GM23338 (cell line): ENCODE data around the gene DONSON. TPM values are rescaled to one million over a fixed set of nuclear protein-coding genes. Genes with fewer than 3 reads are reported as not detected.

ENCODE experiments used
- ATAC-seq: fragments of 200-7000 bp; cut with Tn5 transposase; 3 replicates; pipeline ENCODE4 v1.9.1; 2020
- DNase-seq: peaks from one replicate; pipeline ENCODE4 v3.0.0-alpha.2; 2015; ENCODE audit warnings: low spot score
- H2AFZ ChIP-seq: fragments of 200-600 bp; sonication (generic); 2 replicates; pipeline ENCODE4 v1.8.0; 2016; ENCODE audit warnings: antibody characterized with exemption, mild to moderate bottlenecking, moderate library complexity
- H3F3A ChIP-seq: fragments of 200-600 bp; sonication (generic); replicated peaks from 2 replicates; pipeline ENCODE4 v1.8.0; 2017; ENCODE audit warnings: antibody characterized with exemption, mixed run types, low read depth
- H3K27ac ChIP-seq: fragments of 200-600 bp; sonication (generic); 2 replicates; pipeline ENCODE4 v1.6.1; 2016; ENCODE audit warnings: low read depth
- H3K27me3 ChIP-seq: fragments of 200-600 bp; sonication (generic); 2 replicates; pipeline ENCODE4 v1.8.0; 2016; ENCODE audit warnings: mild to moderate bottlenecking, mixed run types, moderate library complexity; ENCODE audit not compliant: insufficient read depth
- H3K36me3 ChIP-seq: fragments of 200-600 bp; sonication (generic); 2 replicates; pipeline ENCODE4 v1.8.0; 2016; ENCODE audit warnings: mild to moderate bottlenecking; ENCODE audit not compliant: insufficient read depth
- H3K4me1 ChIP-seq: fragments of 200-600 bp; sonication (generic); 2 replicates; pipeline ENCODE4 v1.8.0; 2016; ENCODE audit warnings: mild to moderate bottlenecking, moderate library complexity; ENCODE audit not compliant: insufficient read depth
- H3K4me2 ChIP-seq: fragments of 200-600 bp; sonication (generic); 2 replicates; pipeline ENCODE4 v1.7.1; 2017; ENCODE audit warnings: mixed run types
- H3K4me3 ChIP-seq: fragments of 200-600 bp; sonication (generic); 2 replicates; pipeline ENCODE4 v1.6.1; 2016; ENCODE audit warnings: mixed run types
- H3K79me2 ChIP-seq: fragments of 200-600 bp; sonication (generic); replicated peaks from 2 replicates; pipeline ENCODE4 v1.8.0; 2017; ENCODE audit warnings: mild to moderate bottlenecking; ENCODE audit not compliant: insufficient read depth
- H3K9me2 ChIP-seq: fragments of 200-600 bp; sonication (generic); 2 replicates; pipeline ENCODE4 v1.8.0; 2017; ENCODE audit not compliant: insufficient read depth
- H4K20me1 ChIP-seq: fragments of 200-600 bp; sonication (generic); replicated peaks from 2 replicates; pipeline ENCODE4 v1.8.0; 2017; ENCODE audit warnings: mild to moderate bottlenecking; ENCODE audit not compliant: insufficient read depth
- H3K27ac Mint-ChIP-seq: 2 replicates; pipeline ENCODE4 v1.8.0; 2020; ENCODE audit warnings: inconsistent platforms, mild to moderate bottlenecking, moderate library complexity, mixed read lengths
- H3K27me3 Mint-ChIP-seq: 3 replicates; pipeline ENCODE4 v1.8.0; 2022; ENCODE audit warnings: low read depth, mild to moderate bottlenecking, moderate library complexity, mixed read lengths, inconsistent platforms; ENCODE audit not compliant: insufficient read depth, poor library complexity
- H3K36me3 Mint-ChIP-seq: 3 replicates; pipeline ENCODE4 v1.8.0; 2021; ENCODE audit warnings: low read depth, mild to moderate bottlenecking, inconsistent platforms, moderate library complexity, mixed read lengths
- H3K4me1 Mint-ChIP-seq: 3 replicates; pipeline ENCODE4 v1.8.0; 2020; ENCODE audit warnings: mild to moderate bottlenecking, inconsistent platforms, mixed read lengths
- H3K4me3 Mint-ChIP-seq: 3 replicates; pipeline ENCODE4 v1.8.0; 2021; ENCODE audit warnings: moderate library complexity, mild to moderate bottlenecking, inconsistent platforms, mixed read lengths
- H3K9me3 Mint-ChIP-seq: 3 replicates; pipeline ENCODE4 v1.8.0; 2020; ENCODE audit warnings: moderate library complexity, mild to moderate bottlenecking, inconsistent platforms, mixed read lengths
- CREB1 ChIP-seq: fragments of 250-450 bp; sonication (Bioruptor Pico); IDR thresholded peaks from 2 replicates; pipeline ENCODE4 v1.5.0; 2020; ENCODE audit warnings: low read depth, mild to moderate bottlenecking, moderate library complexity
- CTCF ChIP-seq, 2 experiments: fragments of 200-600 bp in 1 of 2; sonication (generic) in 1 of 2; conservative IDR thresholded peaks; 2 replicates each; pipeline versions ENCODE4 v1.5.1 to v1.6.1; 2016 to 2017; ENCODE audit warnings: antibody characterized with exemption in 2 of 2, low read depth in 2 of 2, mild to moderate bottlenecking in 2 of 2, moderate library complexity in 1 of 2
- EZH2phosphoT487 ChIP-seq: fragments of 200-600 bp; sonication (generic); IDR thresholded peaks from one replicate; pipeline ENCODE4 v1.8.1; 2018; ENCODE audit warnings: antibody characterized with exemption; ENCODE audit not compliant: unreplicated experiment
- NANOG ChIP-seq: IDR thresholded peaks from 2 replicates; pipeline ENCODE4 v1.6.1; 2016; ENCODE audit warnings: antibody characterized with exemption, borderline replicate concordance
- POLR2AphosphoS5 ChIP-seq: IDR thresholded peaks from 2 replicates; pipeline ENCODE4 v1.6.1; 2016; ENCODE audit warnings: antibody characterized with exemption, low read depth
- ZNF331 ChIP-seq: fragments of 250-450 bp; sonication (Bioruptor Pico); IDR thresholded peaks from 2 replicates; pipeline ENCODE4 v1.5.0; 2020; ENCODE audit warnings: low read depth, mild to moderate bottlenecking, moderate library complexity
- polyA plus RNA-seq: library from polyadenylated mRNA; unstranded; fragments of >200 nt; fragmentation: Nextera tagmentation; extraction: Ambion mirVana; gene quantifications from 2 replicates; pipeline ENCODE4 v1.2.1, GENCODE V29; 2016
- total RNA-seq: library from RNA; depleted of rRNA; stranded (reverse); fragments of >200 nt; shearing (Covaris generic); gene quantifications from 2 replicates; pipeline ENCODE4 v1.2.3, GENCODE V29; 2014
- TF ChIP-seq, protein P1 (sequence below): IDR thresholded peaks from one replicate; pipeline ENCODE4 v1.6.1; 2018; ENCODE audit warnings: antibody characterized with exemption; ENCODE audit not compliant: unreplicated experiment

The DONSON gene
- total and polyA plus RNA-seq, 2 experiments from 2014 or later: 32.9 to 35.2 TPM

DNA sequence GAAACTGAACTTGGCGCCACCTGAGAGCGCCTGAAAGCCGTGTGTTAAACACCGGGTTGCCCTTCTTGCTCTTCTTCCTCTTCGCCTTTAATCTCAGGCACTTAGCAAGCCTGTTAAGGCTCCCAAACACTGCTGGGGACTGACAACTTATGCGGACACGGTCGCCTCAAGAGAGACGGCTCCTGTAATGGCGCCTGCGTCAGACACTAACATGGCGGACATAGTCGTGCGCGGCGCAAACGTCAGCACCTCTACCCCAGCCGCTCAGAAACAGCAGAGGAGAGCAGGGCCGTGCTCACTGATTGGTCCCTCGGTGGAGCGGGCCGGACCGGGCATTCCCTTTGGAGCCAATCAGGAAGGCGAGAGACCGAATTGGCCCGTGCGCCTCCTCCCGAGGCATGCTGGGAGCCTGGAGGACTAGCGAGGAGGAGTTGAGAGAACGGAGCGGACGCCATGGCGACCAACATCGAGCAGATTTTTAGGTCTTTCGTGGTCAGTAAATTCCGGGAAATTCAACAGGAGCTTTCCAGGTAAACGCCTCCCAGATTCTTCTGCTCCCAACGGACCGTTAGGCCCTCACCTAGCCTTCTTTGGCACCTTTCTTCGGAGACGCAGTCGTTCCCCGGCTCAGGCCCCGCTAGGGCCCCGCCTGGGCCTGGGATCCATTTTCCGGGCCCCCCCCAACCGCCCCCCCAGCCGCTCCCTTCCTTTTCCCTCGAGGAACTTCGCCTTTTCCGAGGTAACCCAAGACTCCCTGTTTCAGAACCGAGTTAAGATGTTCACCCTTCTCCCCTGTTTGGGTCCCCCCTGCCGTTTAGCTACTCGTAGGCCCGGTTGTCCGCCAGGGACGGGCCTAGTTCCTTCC lies 45.6 kb downstream of the DONSON start, which contains the start of gene SON:
SON (plus strand) TSS at position 399 of the 865 bp plus-strand sequence; CDS start at position 454, 55 bp downstream.
- Histone ChIP-seq H3K79me2 (peaks cover 90% of the 10 kb centered on the region), H3K4me1 (peaks cover 7% of the 10 kb centered on the region), H3K27me3 (no peaks in the 10 kb centered on the region), H4K20me1 (peaks cover 37% of the 10 kb centered on the region), H2AFZ (no peak within 1 kb of the TSS), H3K4me2 (peak within 1 kb of the TSS; percentile 87), H3K9me2 (no peaks in the 10 kb centered on the region), H3K36me3 (peaks cover 26% of the 10 kb centered on the region), H3K4me3 (peak within 1 kb of the TSS; percentile 97), H3F3A (peaks cover 13% of the 10 kb centered on the region), H3K27ac (peak within 1 kb of the TSS; percentile 99)
- H3K9me3 Mint-ChIP-seq: no peaks in the 10 kb centered on the region
- DNase-seq (peak; percentile 99), ATAC-seq (peak; percentile 96)
- peak; percentile 82 for TF ChIP-seq POLR2AphosphoS5
- TF ChIP-seq, protein P1, sequence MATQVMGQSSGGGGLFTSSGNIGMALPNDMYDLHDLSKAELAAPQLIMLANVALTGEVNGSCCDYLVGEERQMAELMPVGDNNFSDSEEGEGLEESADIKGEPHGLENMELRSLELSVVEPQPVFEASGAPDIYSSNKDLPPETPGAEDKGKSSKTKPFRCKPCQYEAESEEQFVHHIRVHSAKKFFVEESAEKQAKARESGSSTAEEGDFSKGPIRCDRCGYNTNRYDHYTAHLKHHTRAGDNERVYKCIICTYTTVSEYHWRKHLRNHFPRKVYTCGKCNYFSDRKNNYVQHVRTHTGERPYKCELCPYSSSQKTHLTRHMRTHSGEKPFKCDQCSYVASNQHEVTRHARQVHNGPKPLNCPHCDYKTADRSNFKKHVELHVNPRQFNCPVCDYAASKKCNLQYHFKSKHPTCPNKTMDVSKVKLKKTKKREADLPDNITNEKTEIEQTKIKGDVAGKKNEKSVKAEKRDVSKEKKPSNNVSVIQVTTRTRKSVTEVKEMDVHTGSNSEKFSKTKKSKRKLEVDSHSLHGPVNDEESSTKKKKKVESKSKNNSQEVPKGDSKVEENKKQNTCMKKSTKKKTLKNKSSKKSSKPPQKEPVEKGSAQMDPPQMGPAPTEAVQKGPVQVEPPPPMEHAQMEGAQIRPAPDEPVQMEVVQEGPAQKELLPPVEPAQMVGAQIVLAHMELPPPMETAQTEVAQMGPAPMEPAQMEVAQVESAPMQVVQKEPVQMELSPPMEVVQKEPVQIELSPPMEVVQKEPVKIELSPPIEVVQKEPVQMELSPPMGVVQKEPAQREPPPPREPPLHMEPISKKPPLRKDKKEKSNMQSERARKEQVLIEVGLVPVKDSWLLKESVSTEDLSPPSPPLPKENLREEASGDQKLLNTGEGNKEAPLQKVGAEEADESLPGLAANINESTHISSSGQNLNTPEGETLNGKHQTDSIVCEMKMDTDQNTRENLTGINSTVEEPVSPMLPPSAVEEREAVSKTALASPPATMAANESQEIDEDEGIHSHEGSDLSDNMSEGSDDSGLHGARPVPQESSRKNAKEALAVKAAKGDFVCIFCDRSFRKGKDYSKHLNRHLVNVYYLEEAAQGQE: no peak
- TF ChIP-seq EZH2phosphoT487: no peak
- no peak for TF ChIP-seq NANOG
- TF ChIP-seq CREB1 (CRISPR knock-in tag): peak; percentile 88
- peaks cover 8% of the 10 kb centered on the region for H3K27me3 Mint-ChIP-seq
- H3K36me3 Mint-ChIP-seq: peaks cover 61% of the 10 kb centered on the region
- H3K4me3 Mint-ChIP-seq: peak within 1 kb of the TSS; percentile 96
- H3K4me1 Mint-ChIP-seq: peaks cover 11% of the 10 kb centered on the region
- peak within 1 kb of the TSS; percentile 100 for H3K27ac Mint-ChIP-seq

GRCh38 chr21:33541756-33542639 lies 46.5 kb downstream of the DONSON start, which contains the start of gene GART:
Gene GART (minus strand): TSS chr21:33542117. CDS start chr21:33539315, 2,802 bp downstream.
- no peak within 1 kb of the TSS for H2AFZ ChIP-seq
- H3K27me3 ChIP-seq: no peaks in the 10 kb centered on the region
- H3K27ac Mint-ChIP-seq: peak within 1 kb of the TSS; percentile 100
- H3K36me3 Mint-ChIP-seq: peaks cover 61% of the 10 kb centered on the region
- peaks cover 28% of the 10 kb centered on the region for H3K36me3 ChIP-seq
- H3K4me2 ChIP-seq: peak within 1 kb of the TSS; percentile 87
- H3K27ac ChIP-seq: peak within 1 kb of the TSS; percentile 99
- H3F3A ChIP-seq: peaks cover 18% of the 10 kb centered on the region
- DNase-seq (peak; percentile 94), ATAC-seq (peak; percentile 88)
- H3K9me3 Mint-ChIP-seq: no peaks in the 10 kb centered on the region
- peaks cover 11% of the 10 kb centered on the region for H3K4me1 Mint-ChIP-seq
- peak within 1 kb of the TSS; percentile 97 for H3K4me3 ChIP-seq
- peaks cover 42% of the 10 kb centered on the region for H4K20me1 ChIP-seq
- H3K27me3 Mint-ChIP-seq: peaks cover 8% of the 10 kb centered on the region
- H3K4me3 Mint-ChIP-seq: peak within 1 kb of the TSS; percentile 96
- peaks cover 90% of the 10 kb centered on the region for H3K79me2 ChIP-seq
- H3K4me1 ChIP-seq: peaks cover 7% of the 10 kb centered on the region
- H3K9me2 ChIP-seq: no peaks in the 10 kb centered on the region
- TF ChIP-seq ZNF331 (CRISPR knock-in tag): no peak
- no peak for TF ChIP-seq CTCF (conservative IDR thresholded peaks at IDR 0.05; ENCODE audit: low read depth in 2 of 2)
- TF ChIP-seq CREB1 (CRISPR knock-in tag): no peak
- peak; percentile 82 for TF ChIP-seq POLR2AphosphoS5
